HG02642 (cell line): ENCODE results near the gene WDR70.
"Not testable (repeated sequence)": the region's sequence is repeated elsewhere in the genome, so short reads cannot be mapped to it uniquely, and the experiment has no call there.

Source experiments
- ATAC-seq: cut with Tn5 transposase; IDR thresholded peaks from one replicate; pipeline ENCODE4 v1.9.1; 2021; ENCODE audit warnings: mild to moderate bottlenecking; ENCODE audit not compliant: unreplicated experiment, poor library complexity

Gene WDR70

DNA sequence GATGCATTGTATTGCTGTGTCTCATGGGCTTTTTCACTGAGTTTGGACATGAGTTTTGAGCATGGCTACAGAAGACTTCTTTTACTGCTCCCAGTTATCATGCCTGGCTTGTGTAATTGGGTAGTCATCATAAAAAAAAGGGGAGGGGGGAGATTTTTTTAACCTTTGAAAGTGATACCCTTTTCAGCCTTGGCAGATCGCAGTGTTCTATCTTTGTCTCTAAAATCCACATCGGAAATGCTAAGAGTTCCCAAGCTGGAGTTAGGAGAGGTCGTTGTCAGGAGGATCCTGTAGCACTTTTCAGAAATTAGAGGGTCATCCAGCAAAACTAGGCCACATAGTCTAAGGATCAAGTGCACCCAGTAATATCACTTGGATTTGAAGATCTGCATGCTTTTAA, 188.4 kb downstream of the WDR70 start:
- no peak for ATAC-seq

DNA sequence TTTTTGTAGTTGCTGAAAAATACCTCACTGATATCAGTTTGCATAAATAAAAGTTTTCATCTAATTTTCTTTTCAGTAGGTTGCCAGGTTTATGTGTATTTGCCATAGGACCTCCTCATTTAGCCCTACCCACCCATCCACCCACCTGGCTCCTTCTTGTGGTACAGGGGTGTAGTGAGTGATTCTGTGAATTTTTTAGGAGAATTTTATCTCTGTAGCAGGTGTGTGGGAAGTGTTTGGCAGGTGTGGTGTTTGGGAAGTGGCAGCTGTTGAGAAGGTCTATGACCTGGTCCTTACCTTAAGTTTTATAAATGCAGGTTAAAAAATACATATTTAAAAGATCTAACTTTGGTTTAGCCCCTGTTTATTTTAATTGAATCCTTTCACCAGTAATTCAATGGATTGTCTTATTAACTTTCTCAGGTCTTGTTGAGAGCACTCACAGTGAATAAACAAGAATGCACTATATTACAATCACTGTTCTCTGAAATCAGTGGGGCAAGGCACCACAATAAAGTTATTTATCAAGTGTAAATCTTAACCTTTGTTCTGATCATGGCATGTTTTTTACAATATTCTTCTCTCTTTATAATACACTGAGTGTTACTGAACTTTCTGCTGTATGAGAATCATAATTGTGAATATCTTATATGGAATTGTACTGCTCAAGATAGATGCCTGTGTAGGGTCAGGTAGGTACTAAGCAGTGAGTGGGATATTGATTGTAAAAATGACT, 189.1 kb downstream of the WDR70 start:
- no peak for ATAC-seq

DNA sequence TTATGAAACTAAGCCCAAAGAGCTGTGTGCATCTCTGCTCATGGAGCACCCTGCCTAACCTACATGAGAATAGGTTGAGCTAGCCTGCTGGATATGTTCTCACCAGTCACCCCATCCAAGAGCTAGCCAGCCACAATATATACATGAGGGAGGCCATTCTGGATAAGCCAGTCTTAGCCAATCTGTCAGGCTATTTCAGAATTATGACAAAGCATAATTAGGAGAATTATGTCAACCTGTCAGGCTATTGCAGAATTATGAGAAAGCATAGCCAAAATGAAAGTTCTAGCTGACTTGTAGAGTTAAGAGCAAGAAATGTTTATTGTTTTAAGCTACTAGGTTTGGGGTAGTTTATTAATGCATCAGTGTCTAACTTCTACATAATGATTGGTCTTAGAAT, 189.8 kb downstream of the WDR70 start:
- ATAC-seq, result no peak

DNA sequence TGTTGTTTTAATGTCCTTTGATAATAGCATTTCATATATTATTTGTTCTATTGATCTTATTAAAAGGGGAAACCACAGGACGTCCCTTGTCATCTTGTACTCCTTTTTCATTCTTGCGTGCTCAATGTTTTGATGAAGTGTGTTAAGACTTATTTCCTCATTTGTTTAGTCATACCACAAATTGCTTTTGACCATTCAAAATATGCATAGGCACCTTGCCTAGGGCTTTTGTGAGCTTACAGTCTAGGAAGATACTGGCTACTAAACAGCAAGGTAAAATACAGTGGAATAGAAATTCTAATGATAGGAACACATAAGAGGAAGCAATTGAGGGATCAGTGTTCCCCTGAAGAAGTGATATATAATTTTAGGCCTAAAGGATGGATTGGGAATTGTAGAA, 190.3 kb downstream of the WDR70 start:
- ATAC-seq, result no peak

DNA sequence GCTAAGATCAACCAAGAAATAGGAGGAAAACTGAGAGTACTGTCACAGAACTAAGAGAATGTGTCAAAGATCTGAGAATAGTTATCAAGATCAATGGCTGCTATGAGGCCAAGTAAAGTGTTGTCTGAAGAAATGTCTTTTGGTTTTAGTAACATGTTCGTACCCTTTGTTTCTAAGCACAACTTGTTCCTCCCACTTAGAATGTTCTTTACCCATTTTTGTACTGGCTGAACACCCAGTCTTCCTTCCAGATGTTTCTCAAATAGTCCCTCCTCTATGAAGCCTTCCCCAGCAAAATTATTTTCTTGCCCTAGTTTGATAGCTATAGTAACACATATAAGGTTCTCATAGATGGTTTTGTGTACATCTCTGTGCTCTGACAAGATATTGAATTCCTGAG, 191.5 kb downstream of the WDR70 start:
- no peak for ATAC-seq

DNA sequence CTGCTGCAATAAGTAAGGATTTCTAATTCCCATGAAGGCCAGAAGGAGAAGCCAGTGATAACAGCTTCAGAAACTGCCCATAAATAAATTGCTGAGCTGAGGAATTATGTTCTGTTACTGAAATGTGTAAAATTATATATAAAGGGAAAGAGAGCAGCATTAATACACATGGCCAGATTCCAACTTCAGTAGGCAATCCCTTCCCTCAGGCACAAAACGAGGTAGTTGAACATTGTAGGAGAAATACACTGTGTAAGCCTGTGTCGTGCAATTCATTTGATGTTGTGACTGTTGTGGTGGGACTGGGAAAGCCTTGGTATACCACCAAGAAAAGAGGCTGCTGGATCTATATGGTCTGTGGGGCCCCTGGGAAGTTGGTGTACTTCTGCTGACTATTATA, 192.9 kb downstream of the WDR70 start:
- ATAC-seq, result no peak

DNA sequence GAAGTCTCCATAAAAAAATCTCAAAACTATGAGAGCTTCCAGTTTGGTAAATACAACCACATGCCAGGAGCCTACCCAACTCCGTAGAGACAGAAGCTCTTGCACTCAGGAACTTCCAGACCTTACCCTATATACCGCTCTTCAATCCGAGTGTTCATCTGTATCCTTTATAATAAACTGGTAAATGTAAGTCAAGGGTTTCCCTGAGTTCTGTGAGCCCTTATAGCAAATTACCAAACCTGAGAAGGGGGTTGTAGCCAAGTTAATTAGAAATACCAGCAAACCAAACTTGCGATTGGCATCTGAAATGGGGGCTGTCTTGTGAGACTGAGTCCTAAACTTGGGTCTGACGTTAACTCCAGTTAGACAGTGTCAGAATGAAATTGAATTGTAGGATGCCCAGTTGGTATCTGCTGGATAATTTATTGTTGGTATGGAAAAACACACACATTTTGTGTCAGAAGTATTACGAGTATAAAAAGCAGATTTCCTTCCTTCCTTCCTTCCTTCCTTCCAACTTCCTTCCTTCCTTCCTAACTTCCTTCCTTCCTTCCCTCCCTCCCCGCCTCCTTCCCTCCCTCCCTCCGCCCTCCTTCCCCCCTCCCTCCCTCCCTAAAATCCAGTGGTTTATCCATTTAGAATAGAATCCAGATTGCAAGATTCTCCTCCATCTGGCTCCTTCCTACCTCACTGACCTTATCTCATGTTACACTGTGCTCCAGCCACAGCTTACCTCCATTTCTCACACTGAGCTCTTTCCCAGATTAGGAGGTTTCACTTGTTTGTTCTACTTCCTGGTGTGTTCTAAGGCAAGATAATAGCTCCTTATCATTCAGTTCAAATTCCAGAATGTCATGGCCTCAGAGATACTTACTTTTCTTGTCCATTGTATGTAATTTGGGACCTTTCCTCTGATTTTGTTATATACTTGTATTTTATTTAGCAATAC, 196.7 kb downstream of the WDR70 start:
- no peak for ATAC-seq

DNA sequence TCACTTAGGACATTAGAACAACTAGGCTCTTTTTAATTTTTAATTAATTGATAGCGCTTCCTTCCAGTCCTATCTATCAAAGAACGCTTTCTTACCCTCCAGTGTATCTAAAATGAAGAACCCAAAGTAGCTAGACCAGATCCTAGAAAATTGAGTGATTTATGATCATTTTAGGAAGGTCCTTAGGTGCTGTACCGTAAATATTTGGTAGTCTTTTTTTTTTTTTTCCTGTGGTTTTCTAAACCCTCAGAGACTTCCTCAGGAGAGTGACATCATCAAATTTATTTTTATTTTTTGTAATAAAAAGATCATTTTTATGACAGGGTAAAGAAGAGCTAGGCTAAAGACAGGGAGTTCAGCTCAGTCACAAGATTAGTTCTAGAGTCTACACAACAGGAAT, 197.4 kb downstream of the WDR70 start:
- no peak for ATAC-seq

DNA sequence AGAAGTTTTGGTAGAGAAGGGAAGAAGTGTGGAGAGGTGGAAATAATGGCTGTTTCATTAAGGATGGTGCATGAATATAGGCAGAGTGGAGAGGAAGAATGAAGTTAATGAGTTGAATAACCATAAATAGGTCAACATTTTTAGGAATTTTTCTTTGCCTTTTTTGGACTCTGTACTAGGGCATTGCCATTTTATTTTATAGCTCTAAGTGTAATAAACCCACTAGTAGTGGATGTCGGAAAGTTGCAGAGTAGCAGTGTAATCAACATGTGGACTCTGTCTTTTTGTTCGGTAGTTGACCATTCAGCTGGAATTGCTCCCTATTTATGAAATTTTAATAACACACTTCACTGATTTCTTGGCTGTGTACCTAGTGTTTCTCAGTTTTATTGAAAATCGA, 199.1 kb downstream of the WDR70 start:
- ATAC-seq, result no peak

DNA sequence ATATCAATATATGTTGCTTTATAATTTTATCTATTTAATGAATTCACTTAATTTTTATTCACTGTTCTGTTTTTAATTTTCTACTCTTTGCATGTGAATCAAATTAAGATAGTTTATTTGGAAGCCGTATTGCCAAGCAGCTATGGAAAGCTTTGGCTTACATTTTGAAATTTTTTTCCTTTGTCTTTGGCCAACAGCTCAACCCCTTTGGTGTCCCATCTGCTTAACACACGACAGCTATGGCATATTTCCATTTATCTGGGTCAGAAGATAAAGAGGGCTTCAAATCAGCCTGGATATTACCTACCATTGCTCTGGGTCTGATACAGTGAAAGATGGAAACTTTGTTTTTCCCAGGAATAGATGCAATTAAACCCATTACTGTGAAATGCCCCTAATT, 201.0 kb downstream of the WDR70 start:
- no peak for ATAC-seq

DNA sequence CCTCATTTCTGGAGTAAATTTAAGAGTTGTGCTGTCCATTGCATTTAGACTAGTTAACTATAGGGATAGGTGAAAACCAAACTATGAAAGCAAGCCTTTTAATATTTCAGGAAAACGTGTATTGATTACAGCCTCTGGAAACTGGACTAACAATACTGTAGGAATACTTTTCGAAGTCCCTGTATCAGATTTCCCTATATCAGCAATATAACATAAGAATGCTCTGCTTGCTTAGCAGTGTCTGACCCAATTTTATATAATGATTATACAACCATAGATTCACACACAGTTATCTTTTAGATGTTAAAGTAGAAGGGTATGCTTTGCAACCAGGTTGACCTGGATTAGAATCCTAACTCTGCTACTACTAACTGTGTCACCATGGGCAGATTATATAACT, 203.1 kb downstream of the WDR70 start:
- no peak for ATAC-seq

DNA sequence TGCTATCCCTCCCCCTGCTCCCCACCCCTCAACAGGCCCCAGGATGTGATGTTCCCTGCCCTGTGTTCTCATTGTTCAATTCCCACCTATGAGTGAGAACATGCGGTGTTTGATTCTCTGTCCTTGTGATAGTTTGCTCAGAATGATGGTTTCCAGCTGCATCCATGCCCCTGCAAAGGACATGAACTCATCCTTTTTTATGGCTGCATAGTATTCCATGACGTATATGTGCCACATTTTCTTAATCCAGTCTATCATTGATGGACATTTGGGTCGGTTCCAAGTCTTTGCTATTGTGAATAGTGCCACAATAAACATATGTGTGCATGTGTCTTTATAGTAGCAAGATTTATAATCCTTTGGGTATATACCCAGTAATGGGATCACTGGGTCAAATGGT, 214.2 kb downstream of the WDR70 start:
- not testable (repeated sequence) for ATAC-seq

DNA sequence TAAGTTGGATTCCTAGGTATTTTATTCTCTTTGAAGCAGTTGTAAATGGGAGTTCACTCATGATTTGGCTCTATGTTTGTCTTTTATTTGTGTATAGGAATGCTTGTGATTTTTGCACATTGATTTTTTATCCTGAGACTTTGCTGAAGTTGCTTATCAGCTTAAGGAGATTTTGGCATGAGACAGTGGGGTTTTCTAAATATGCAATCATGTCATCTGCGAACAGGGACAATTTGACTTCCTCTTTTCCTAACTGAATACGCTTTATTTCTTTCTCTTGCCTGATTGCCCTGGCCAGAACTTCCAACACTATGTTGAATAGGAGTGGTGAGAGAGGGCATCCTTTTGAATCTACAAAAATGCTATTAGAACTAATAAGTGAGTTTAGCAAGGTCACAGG, 215.7 kb downstream of the WDR70 start:
- not testable (repeated sequence) for ATAC-seq

DNA sequence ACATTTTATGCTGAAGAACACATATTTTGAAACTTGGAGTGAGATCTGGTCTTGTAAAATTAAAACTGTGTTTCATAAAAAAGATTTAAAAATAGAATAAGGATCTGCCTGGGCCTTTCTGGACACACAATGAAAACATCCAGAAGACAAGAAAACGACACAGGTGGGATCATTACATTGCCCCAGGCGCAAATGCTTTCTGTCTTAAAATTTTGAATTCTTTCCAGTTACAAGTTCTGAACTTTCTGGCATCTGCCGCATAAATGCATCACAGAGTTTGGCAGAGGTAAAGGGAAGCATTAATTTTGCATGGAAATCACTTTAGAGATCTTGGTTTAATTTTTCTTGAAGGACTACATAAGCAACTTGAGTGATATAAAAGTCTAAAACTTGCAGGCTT, 219.6 kb downstream of the WDR70 start:
- ATAC-seq, result no peak

DNA sequence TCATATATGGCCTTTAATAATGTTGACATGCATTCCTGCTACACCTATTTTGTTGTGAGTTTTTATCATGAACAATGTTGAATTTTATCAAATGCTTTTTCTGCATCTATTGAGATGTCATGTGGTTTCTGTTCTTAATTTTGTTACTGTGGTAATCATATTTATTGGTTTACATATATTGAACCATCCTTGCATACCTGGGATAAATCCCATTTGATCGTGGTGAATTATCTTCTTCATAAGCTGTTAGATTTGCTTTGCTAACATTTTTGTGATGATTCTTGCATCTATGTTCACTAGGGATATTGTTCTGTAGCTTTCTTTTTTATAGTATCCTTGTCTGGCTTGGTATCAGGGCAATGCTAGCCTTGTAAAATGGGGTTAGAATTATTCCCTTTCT, 222.0 kb downstream of the WDR70 start:
- ATAC-seq, result no peak

DNA sequence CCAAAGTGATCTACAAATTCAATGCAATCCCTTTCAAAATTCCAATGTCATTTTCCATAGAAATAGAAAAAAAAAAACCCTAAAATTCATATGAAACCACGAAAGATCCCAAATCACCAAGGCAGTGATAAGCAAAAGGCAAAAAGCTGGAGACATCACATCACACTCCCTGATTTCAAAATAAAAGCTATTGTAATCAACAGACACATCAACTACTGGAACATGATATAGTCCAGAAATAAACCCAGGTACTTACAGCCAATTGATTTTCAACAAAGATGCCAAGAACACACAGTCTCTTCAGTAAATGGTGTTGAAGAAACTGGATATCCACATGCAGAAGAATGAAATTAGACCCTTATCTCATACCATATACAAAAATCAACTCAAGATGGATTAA, 224.0 kb downstream of the WDR70 start:
- no peak for ATAC-seq

DNA sequence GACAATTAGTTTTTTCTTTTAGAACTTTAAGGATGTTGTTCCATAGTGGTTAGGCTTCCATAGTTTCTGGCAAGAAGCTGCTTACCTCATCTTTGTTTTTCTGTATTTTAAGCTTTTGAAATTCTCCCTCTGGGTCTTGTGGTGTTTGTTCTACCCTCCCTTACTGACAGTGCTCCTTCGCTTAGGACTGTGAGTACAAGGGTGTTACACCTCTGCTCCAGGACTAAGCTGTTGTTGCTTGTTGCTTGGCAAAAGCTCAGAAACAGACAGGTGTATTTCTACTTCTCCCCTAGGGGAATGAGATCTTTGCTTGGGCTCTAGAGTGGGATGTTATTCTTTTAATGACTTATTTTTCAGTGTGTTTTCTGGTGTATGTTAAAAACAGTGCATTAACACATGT, 225.2 kb downstream of the WDR70 start:
- no peak for ATAC-seq

DNA sequence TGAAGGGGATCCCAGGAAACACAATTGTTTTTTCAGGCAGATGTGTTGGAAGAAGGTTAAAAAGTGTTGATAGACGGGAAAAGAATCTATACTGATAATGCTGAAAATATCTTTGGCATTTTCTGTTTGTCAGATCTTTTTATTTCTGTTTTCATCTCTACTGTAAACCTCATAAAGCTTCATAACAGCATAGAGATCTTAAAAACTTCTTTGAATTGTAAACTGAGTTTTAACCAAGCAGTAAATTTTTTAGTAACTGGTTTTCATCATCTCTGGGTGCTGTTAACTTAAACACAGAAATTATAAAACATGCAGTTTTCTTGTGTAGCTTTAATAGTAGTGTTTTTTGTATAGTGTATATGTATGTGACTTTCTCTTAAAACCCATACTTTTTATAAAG, 227.0 kb downstream of the WDR70 start:
- no peak for ATAC-seq

DNA sequence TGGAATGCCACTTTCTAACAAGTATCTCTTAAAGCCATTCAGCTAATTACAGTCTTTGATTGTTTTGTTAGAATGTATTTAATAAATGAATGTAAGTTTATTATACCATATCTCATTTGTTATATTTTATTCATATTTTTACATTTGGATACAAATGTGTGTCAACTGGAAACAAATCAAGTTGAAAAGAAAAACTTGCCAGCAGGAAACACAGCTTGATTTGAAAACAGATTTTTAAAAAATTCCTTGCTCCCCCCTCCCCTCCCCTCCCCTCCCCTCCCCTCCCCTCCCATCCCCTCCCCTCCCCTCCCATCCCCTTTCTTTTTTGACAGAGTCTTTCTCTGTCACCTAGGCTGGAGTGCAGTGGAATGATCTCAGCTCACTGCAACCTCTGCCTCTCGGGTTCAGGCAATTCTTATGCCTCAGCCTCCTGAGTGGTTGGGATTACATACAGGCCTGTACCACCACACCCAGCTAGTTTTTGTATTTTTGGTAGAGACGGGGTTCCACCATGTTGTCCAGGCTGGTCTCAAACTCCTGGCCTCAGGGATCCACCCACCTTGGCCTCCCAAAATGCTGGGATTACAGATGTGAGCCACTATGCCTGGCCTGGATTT, 227.6 kb downstream of the WDR70 start:
- ATAC-seq, result no peak

DNA sequence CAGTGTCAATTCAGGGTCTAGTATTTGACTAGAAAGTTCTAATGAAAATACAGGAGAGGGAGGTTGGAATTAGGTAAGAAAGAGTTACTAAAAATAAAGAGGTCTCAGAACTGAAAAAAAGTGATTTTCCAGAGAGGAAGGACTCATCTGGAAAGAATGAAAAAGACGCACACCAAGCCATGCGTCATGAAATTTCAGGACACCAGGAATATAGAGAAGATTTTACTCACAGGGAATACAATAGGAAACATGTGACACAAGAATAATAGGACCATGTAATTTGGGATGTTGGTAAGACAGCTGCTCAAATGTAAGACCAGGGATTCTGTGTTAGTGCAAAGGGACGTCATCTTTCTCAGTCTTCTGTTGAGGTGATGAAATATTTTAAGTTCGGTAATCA, 236.1 kb downstream of the WDR70 start:
- ATAC-seq, result no peak

DNA sequence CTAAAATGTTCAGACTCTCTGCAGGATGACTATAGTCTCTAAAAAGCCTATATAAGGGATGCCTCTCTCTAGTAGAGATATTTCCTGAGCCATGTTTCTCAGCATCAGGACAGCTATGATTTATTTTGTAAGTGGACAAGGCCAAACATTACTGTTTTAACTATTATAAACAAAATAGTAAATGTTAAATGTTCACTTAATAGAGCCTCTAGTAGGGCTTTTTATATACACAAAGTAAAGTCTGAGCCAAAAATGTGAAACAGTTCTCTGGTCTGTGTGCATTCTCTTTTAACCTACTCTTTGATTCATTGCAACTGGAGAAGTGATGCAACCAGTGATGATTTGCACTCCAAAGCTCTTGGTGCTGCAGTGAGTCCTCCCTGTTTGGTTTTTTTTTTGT, 240.2 kb downstream of the WDR70 start:
- no peak for ATAC-seq
